Left ventricle myocardium inferior (tissue), 1 donor: ENCODE results near the gene PIGQ. TPM values are rescaled to one million over a fixed set of nuclear protein-coding genes. Genes with fewer than 3 reads are reported as not detected.

Experiments
- DNase-seq: peaks from one replicate; pipeline ENCODE4 v3.0.0-alpha.2; 2020
- H3K27ac ChIP-seq: fragments of 200-600 bp; replicated peaks from 2 replicates; pipeline ENCODE4 v1.8.0; 2021
- H3K27me3 ChIP-seq: fragments of 200-600 bp; 2 replicates; pipeline ENCODE4 v1.8.0; 2021; ENCODE audit warnings: low read depth
- H3K36me3 ChIP-seq: fragments of 200-600 bp; 2 replicates; pipeline ENCODE4 v1.8.0; 2021
- H3K4me1 ChIP-seq: fragments of 200-600 bp; 2 replicates; pipeline ENCODE4 v1.8.0; 2021
- H3K4me3 ChIP-seq: fragments of 200-600 bp; 2 replicates; pipeline ENCODE4 v1.8.0; 2021; ENCODE audit warnings: mild to moderate bottlenecking, moderate library complexity
- H3K9me3 ChIP-seq: fragments of 200-600 bp; replicated peaks from 2 replicates; pipeline ENCODE4 v1.8.0; 2021
- CTCF ChIP-seq: fragments of 200-600 bp; IDR thresholded peaks from 2 replicates; pipeline ENCODE4 v1.8.0; 2021; ENCODE audit warnings: antibody characterized with exemption, mild to moderate bottlenecking, borderline replicate concordance
- intact Hi-C: fragments of 100-400 bp; cut with micrococcal nuclease; formaldehyde crosslinking; loops from one replicate; pipeline ENCODE4 v1.11.0; 2022
- total RNA-seq: library from RNA; stranded (reverse); fragmentation: NEBNext Ultra II Directional; extraction: Animal tissue kit (Norgen Biotek cat#: 25700); gene quantifications from one replicate; pipeline ENCODE4 v1.2.1, GENCODE V29; 2021
- donor health status: DM: no; HTN: yes; CAD: no; lungs with severe emphysema.

The PIGQ gene
- total RNA-seq, 1 donor from 2014 or later: 21.4 TPM

GRCh38 chr16:552171-552570, 17.6 kb upstream of the PIGQ start:
- no peak for TF ChIP-seq CTCF
- Histone ChIP-seq H3K27ac (no peak overlapping the region), H3K9me3 (no peaks in the 10 kb centered on the region), H3K4me1 (no peaks in the 10 kb centered on the region), H3K27me3 (no peaks in the 10 kb centered on the region), H3K4me3 (no peak overlapping the region), H3K36me3 (peaks cover 54% of the 10 kb centered on the region)
- intact Hi-C loops: no loop called here
- DNase-seq: no peak

- H3K36me3 ChIP-seq: peaks cover 41% of the 10 kb centered on the region
- no peak for DNase-seq
- peaks cover 13% of the 10 kb centered on the region for H3K27me3 ChIP-seq
- no peak overlapping the region for H3K27ac ChIP-seq
- no peaks in the 10 kb centered on the region for H3K9me3 ChIP-seq
- H3K4me3 ChIP-seq: no peak overlapping the region
- no peak for TF ChIP-seq CTCF
- peaks cover 1% of the 10 kb centered on the region for H3K4me1 ChIP-seq
- intact Hi-C loops: no loop called here
These were observed 16.0 kb upstream of the PIGQ start for GRCh38 chr16:553601-554296.

- DNase-seq: no peak
- intact Hi-C loops: no loop called here
- Histone ChIP-seq H3K9me3 (no peaks in the 10 kb centered on the region), H3K4me3 (no peak overlapping the region), H3K4me1 (peaks cover 6% of the 10 kb centered on the region), H3K27ac (no peak overlapping the region), H3K27me3 (peaks cover 18% of the 10 kb centered on the region), H3K36me3 (peaks cover 36% of the 10 kb centered on the region)
- TF ChIP-seq CTCF: no peak
These were observed 15.5 kb upstream of the PIGQ start for GRCh38 chr16:554297-554621.

GRCh38 chr16:554640-555365, 15.0 kb upstream of the PIGQ start:
- Histone ChIP-seq H3K27me3 (peaks cover 23% of the 10 kb centered on the region), H3K9me3 (no peaks in the 10 kb centered on the region), H3K4me1 (peaks cover 12% of the 10 kb centered on the region), H3K27ac (no peak overlapping the region), H3K4me3 (no peak overlapping the region), H3K36me3 (peaks cover 30% of the 10 kb centered on the region)
- intact Hi-C loops: no loop called here
- TF ChIP-seq CTCF: no peak
- no peak for DNase-seq

- peaks cover 24% of the 10 kb centered on the region for H3K36me3 ChIP-seq
- H3K4me1 ChIP-seq: peaks cover 13% of the 10 kb centered on the region
- no peak overlapping the region for H3K4me3 ChIP-seq
- no peak overlapping the region for H3K27ac ChIP-seq
- no peaks in the 10 kb centered on the region for H3K9me3 ChIP-seq
- DNase-seq: no peak
- peaks cover 33% of the 10 kb centered on the region for H3K27me3 ChIP-seq
- intact Hi-C loops: no loop called here
- TF ChIP-seq CTCF: no peak
These were observed 14.0 kb upstream of the PIGQ start for GRCh38 chr16:555528-556473.
